GM23338 (cell line): ENCODE measurements around the gene SPATA13. TPM values are rescaled to one million over a fixed set of nuclear protein-coding genes. Genes with fewer than 3 reads are reported as not detected.

Experiments used
- ATAC-seq: fragments of 200-7000 bp; cut with Tn5 transposase; 3 replicates; pipeline ENCODE4 v1.9.1; 2020
- DNase-seq: peaks from one replicate; pipeline ENCODE4 v3.0.0-alpha.2; 2015; ENCODE audit warnings: low spot score
- H2AFZ ChIP-seq: fragments of 200-600 bp; sonication (generic); 2 replicates; pipeline ENCODE4 v1.8.0; 2016; ENCODE audit warnings: antibody characterized with exemption, mild to moderate bottlenecking, moderate library complexity
- H3F3A ChIP-seq: fragments of 200-600 bp; sonication (generic); replicated peaks from 2 replicates; pipeline ENCODE4 v1.8.0; 2017; ENCODE audit warnings: antibody characterized with exemption, mixed run types, low read depth
- H3K27ac ChIP-seq: fragments of 200-600 bp; sonication (generic); 2 replicates; pipeline ENCODE4 v1.6.1; 2016; ENCODE audit warnings: low read depth
- H3K27me3 ChIP-seq: fragments of 200-600 bp; sonication (generic); 2 replicates; pipeline ENCODE4 v1.8.0; 2016; ENCODE audit warnings: mild to moderate bottlenecking, mixed run types, moderate library complexity; ENCODE audit not compliant: insufficient read depth
- H3K36me3 ChIP-seq: fragments of 200-600 bp; sonication (generic); 2 replicates; pipeline ENCODE4 v1.8.0; 2016; ENCODE audit warnings: mild to moderate bottlenecking; ENCODE audit not compliant: insufficient read depth
- H3K4me1 ChIP-seq: fragments of 200-600 bp; sonication (generic); 2 replicates; pipeline ENCODE4 v1.8.0; 2016; ENCODE audit warnings: mild to moderate bottlenecking, moderate library complexity; ENCODE audit not compliant: insufficient read depth
- H3K4me2 ChIP-seq: fragments of 200-600 bp; sonication (generic); 2 replicates; pipeline ENCODE4 v1.7.1; 2017; ENCODE audit warnings: mixed run types
- H3K4me3 ChIP-seq: fragments of 200-600 bp; sonication (generic); 2 replicates; pipeline ENCODE4 v1.6.1; 2016; ENCODE audit warnings: mixed run types
- H3K79me2 ChIP-seq: fragments of 200-600 bp; sonication (generic); replicated peaks from 2 replicates; pipeline ENCODE4 v1.8.0; 2017; ENCODE audit warnings: mild to moderate bottlenecking; ENCODE audit not compliant: insufficient read depth
- H3K9me2 ChIP-seq: fragments of 200-600 bp; sonication (generic); 2 replicates; pipeline ENCODE4 v1.8.0; 2017; ENCODE audit not compliant: insufficient read depth
- H4K20me1 ChIP-seq: fragments of 200-600 bp; sonication (generic); replicated peaks from 2 replicates; pipeline ENCODE4 v1.8.0; 2017; ENCODE audit warnings: mild to moderate bottlenecking; ENCODE audit not compliant: insufficient read depth
- H3K27ac Mint-ChIP-seq: 2 replicates; pipeline ENCODE4 v1.8.0; 2020; ENCODE audit warnings: inconsistent platforms, mild to moderate bottlenecking, moderate library complexity, mixed read lengths
- H3K27me3 Mint-ChIP-seq: 3 replicates; pipeline ENCODE4 v1.8.0; 2022; ENCODE audit warnings: low read depth, mild to moderate bottlenecking, moderate library complexity, mixed read lengths, inconsistent platforms; ENCODE audit not compliant: insufficient read depth, poor library complexity
- H3K36me3 Mint-ChIP-seq: 3 replicates; pipeline ENCODE4 v1.8.0; 2021; ENCODE audit warnings: low read depth, mild to moderate bottlenecking, inconsistent platforms, moderate library complexity, mixed read lengths
- H3K4me1 Mint-ChIP-seq: 3 replicates; pipeline ENCODE4 v1.8.0; 2020; ENCODE audit warnings: mild to moderate bottlenecking, inconsistent platforms, mixed read lengths
- H3K4me3 Mint-ChIP-seq: 3 replicates; pipeline ENCODE4 v1.8.0; 2021; ENCODE audit warnings: moderate library complexity, mild to moderate bottlenecking, inconsistent platforms, mixed read lengths
- H3K9me3 Mint-ChIP-seq: 3 replicates; pipeline ENCODE4 v1.8.0; 2020; ENCODE audit warnings: moderate library complexity, mild to moderate bottlenecking, inconsistent platforms, mixed read lengths
- CREB1 ChIP-seq: fragments of 250-450 bp; sonication (Bioruptor Pico); IDR thresholded peaks from 2 replicates; pipeline ENCODE4 v1.5.0; 2020; ENCODE audit warnings: low read depth, mild to moderate bottlenecking, moderate library complexity
- CTCF ChIP-seq, 2 experiments: fragments of 200-600 bp in 1 of 2; sonication (generic) in 1 of 2; conservative IDR thresholded peaks; 2 replicates each; pipeline versions ENCODE4 v1.5.1 to v1.6.1; 2016 to 2017; ENCODE audit warnings: antibody characterized with exemption in 2 of 2, low read depth in 2 of 2, mild to moderate bottlenecking in 2 of 2, moderate library complexity in 1 of 2
- EZH2 ChIP-seq: fragments of 200-600 bp; sonication (generic); IDR thresholded peaks from one replicate; pipeline ENCODE4 v1.8.0; 2017; ENCODE audit warnings: antibody characterized with exemption, mild to moderate bottlenecking, low read depth; ENCODE audit not compliant: unreplicated experiment
- JUNB ChIP-seq: IDR thresholded peaks from one replicate; pipeline ENCODE4 v1.6.1; 2016; ENCODE audit warnings: antibody characterized with exemption; ENCODE audit not compliant: unreplicated experiment
- POLR2AphosphoS5 ChIP-seq: IDR thresholded peaks from 2 replicates; pipeline ENCODE4 v1.6.1; 2016; ENCODE audit warnings: antibody characterized with exemption, low read depth
- STAT1 ChIP-seq: IDR thresholded peaks from one replicate; pipeline ENCODE4 v1.6.1; 2016; ENCODE audit warnings: antibody characterized with exemption; ENCODE audit not compliant: unreplicated experiment
- ZNF331 ChIP-seq: fragments of 250-450 bp; sonication (Bioruptor Pico); IDR thresholded peaks from 2 replicates; pipeline ENCODE4 v1.5.0; 2020; ENCODE audit warnings: low read depth, mild to moderate bottlenecking, moderate library complexity
- long read RNA-seq: library from polyadenylated mRNA; unstranded; transcript quantifications from one replicate; pipeline ENCODE4 v2.0.0, GENCODE V29; 2020; ENCODE audit not compliant: unreplicated experiment
- polyA plus RNA-seq: library from polyadenylated mRNA; unstranded; fragments of >200 nt; fragmentation: Nextera tagmentation; extraction: Ambion mirVana; gene quantifications from 2 replicates; pipeline ENCODE4 v1.2.1, GENCODE V29; 2016
- total RNA-seq: library from RNA; depleted of rRNA; stranded (reverse); fragments of >200 nt; shearing (Covaris generic); gene quantifications from 2 replicates; pipeline ENCODE4 v1.2.3, GENCODE V29; 2014; rRNA removed
- TF ChIP-seq, protein P1 (sequence below): IDR thresholded peaks from one replicate; pipeline ENCODE4 v1.6.1; 2018; ENCODE audit warnings: antibody characterized with exemption; ENCODE audit not compliant: unreplicated experiment

SPATA13 gene
- total RNA-seq (41.0 and 45.7 TPM in 2 replicates), polyA plus RNA-seq (8.3 and 11.9 TPM in 2 replicates)
- long read RNA-seq, full-length matches to known transcripts: 1 of 4 reads
- long read RNA-seq, partial matches to known transcripts: 0 of 4 reads
- long read RNA-seq, other reads (novel, unspliced or antisense): 3 of 4 reads

DNA sequence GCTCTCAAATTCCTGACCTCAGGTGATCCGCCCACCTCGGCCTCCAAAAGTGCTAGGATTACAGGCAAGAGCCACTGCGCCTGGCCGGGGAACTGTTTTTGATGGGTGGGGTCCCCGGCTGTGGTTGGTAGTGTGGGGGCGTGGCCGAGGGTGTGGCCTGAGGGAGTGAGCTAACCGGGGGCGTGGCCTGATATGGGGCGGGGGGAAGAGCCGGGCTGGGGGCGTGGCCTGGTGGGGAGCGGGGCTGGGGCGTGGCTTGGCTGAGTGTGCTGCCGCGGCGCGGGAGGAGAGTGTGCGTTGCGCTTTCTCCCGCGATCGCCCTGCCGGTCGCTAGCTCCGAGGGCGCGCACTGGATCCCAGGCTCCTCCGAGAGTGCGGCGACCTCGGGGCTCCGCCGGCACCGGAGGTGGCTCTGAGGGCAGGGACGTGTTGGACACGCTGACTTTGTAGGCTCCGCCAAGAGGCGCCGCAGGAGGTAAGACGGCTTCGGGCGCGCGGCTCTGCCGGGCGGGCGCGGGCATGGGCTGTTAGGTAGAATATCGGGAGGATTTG is at the start of gene SPATA13:
TSS of gene SPATA13 (plus strand) at position 263 of the 552 bp plus-strand sequence. CDS start 62,210 bp downstream, outside the sequence.
- H3K27me3 Mint-ChIP-seq: peaks cover 7% of the 10 kb centered on the region

DNA sequence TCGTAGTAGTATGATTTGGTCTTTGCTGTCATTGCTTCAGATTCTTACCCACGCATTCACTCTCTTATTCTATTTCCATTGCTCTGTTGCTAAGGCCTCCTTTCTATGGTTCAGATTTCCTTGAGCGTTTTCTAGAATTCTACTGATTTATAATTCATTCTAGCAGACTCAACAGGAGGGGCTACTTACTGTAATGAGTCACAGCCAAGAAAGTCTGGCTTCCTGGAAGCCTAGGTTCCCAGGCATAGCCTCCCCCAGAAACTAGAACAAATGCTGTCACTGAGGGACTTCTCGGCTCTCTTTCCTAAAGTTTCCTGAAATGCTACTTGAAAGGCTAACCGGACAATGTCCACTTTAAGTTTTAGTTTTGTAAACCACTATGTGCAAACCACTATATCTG is 47.7 kb upstream of the SPATA13 start:
- no peak overlapping the region for H3K4me3 ChIP-seq
- H3K27ac ChIP-seq: no peak overlapping the region
- H3K36me3 ChIP-seq: no peaks in the 10 kb centered on the region
- H3K9me3 Mint-ChIP-seq: no peaks in the 10 kb centered on the region; the same call in 2 of the 3 replicates
- no peaks in the 10 kb centered on the region for H3F3A ChIP-seq
- H3K36me3 Mint-ChIP-seq: no peaks in the 10 kb centered on the region
- H3K4me1 Mint-ChIP-seq: no peaks in the 10 kb centered on the region
- DNase-seq (no peak), ATAC-seq (no peak)
- no peak overlapping the region for H2AFZ ChIP-seq
- no peaks in the 10 kb centered on the region for H3K27me3 ChIP-seq
- H4K20me1 ChIP-seq: no peaks in the 10 kb centered on the region
- H3K27ac Mint-ChIP-seq: no peak overlapping the region
- H3K9me2 ChIP-seq: no peaks in the 10 kb centered on the region
- no peak overlapping the region for H3K4me3 Mint-ChIP-seq
- no peaks in the 10 kb centered on the region for H3K79me2 ChIP-seq
- H3K4me1 ChIP-seq: no peaks in the 10 kb centered on the region; the same call in 1 of the 2 replicates
- no peak overlapping the region for H3K4me2 ChIP-seq
- H3K27me3 Mint-ChIP-seq: no peaks in the 10 kb centered on the region
- no peak for TF ChIP-seq CTCF (conservative IDR thresholded peaks at IDR 0.05; ENCODE audit: low read depth in 2 of 2)
- no peak for TF ChIP-seq POLR2AphosphoS5
- TF ChIP-seq, protein P1, sequence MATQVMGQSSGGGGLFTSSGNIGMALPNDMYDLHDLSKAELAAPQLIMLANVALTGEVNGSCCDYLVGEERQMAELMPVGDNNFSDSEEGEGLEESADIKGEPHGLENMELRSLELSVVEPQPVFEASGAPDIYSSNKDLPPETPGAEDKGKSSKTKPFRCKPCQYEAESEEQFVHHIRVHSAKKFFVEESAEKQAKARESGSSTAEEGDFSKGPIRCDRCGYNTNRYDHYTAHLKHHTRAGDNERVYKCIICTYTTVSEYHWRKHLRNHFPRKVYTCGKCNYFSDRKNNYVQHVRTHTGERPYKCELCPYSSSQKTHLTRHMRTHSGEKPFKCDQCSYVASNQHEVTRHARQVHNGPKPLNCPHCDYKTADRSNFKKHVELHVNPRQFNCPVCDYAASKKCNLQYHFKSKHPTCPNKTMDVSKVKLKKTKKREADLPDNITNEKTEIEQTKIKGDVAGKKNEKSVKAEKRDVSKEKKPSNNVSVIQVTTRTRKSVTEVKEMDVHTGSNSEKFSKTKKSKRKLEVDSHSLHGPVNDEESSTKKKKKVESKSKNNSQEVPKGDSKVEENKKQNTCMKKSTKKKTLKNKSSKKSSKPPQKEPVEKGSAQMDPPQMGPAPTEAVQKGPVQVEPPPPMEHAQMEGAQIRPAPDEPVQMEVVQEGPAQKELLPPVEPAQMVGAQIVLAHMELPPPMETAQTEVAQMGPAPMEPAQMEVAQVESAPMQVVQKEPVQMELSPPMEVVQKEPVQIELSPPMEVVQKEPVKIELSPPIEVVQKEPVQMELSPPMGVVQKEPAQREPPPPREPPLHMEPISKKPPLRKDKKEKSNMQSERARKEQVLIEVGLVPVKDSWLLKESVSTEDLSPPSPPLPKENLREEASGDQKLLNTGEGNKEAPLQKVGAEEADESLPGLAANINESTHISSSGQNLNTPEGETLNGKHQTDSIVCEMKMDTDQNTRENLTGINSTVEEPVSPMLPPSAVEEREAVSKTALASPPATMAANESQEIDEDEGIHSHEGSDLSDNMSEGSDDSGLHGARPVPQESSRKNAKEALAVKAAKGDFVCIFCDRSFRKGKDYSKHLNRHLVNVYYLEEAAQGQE: no peak
- TF ChIP-seq STAT1: no peak
- no peak for TF ChIP-seq CREB1 (CRISPR knock-in tag)
- no peak for TF ChIP-seq JUNB
- no peak for TF ChIP-seq ZNF331 (CRISPR knock-in tag)
- no peak for TF ChIP-seq EZH2

More for the DNA sequence above, at the start of gene SPATA13:
- peak within 1 kb of the TSS; percentile 84 for H3K27ac ChIP-seq
- no peaks in the 10 kb centered on the region for H3F3A ChIP-seq
- H3K4me3 ChIP-seq: peak within 1 kb of the TSS; percentile 92
- no peak within 1 kb of the TSS for H3K27ac Mint-ChIP-seq
- peak; percentile 81 for ATAC-seq
- peaks cover 35% of the 10 kb centered on the region for H3K4me1 ChIP-seq
- peak within 1 kb of the TSS; percentile 98 for H2AFZ ChIP-seq
- no peaks in the 10 kb centered on the region for H3K9me2 ChIP-seq
- TF ChIP-seq CTCF (conservative IDR thresholded peaks at IDR 0.05; ENCODE audit: low read depth in 2 of 2): no peak
- peak; percentile 89 for TF ChIP-seq POLR2AphosphoS5
- H3K4me1 Mint-ChIP-seq: peaks cover 30% of the 10 kb centered on the region
- peak within 1 kb of the TSS; percentile 84 for H3K4me3 Mint-ChIP-seq
- H3K9me3 Mint-ChIP-seq: no peaks in the 10 kb centered on the region
- H4K20me1 ChIP-seq: peaks cover 26% of the 10 kb centered on the region
- H3K27me3 ChIP-seq: no peaks in the 10 kb centered on the region
- no peaks in the 10 kb centered on the region; the same call in 2 of the 3 replicates for H3K36me3 Mint-ChIP-seq
- DNase-seq: peak; percentile 97
- peaks cover 45% of the 10 kb centered on the region for H3K79me2 ChIP-seq
- H3K36me3 ChIP-seq: no peaks in the 10 kb centered on the region; the same call in 1 of the 2 replicates
- H3K4me2 ChIP-seq: peak within 1 kb of the TSS; percentile 96
